GM19397 (cell line): ENCODE measurements around the gene CCIN.
"Not testable (repeated sequence)": the region's sequence is repeated elsewhere in the genome, so short reads cannot be mapped to it uniquely, and the experiment has no call there.

Experiments used
- ATAC-seq: cut with Tn5 transposase; IDR thresholded peaks from one replicate; pipeline ENCODE4 v1.9.1; 2021; ENCODE audit warnings: mild to moderate bottlenecking, moderate library complexity; ENCODE audit not compliant: unreplicated experiment

The CCIN gene

GRCh38 chr9:36158122-36158521 is 11.1 kb upstream of the CCIN start:
- ATAC-seq: no peak

GRCh38 chr9:36158917-36159316 is 10.3 kb upstream of the CCIN start:
- no peak for ATAC-seq

- not testable (repeated sequence) for ATAC-seq
These were observed 9.7 kb upstream of the CCIN start for GRCh38 chr9:36159509-36159908.

GRCh38 chr9:36160126-36160525 is 9.1 kb upstream of the CCIN start:
- not testable (repeated sequence) for ATAC-seq

GRCh38 chr9:36161187-36161586 is 8.0 kb upstream of the CCIN start:
- no peak for ATAC-seq

- no peak for ATAC-seq
These were observed 6.9 kb upstream of the CCIN start for GRCh38 chr9:36162211-36162738.

- ATAC-seq: no peak
These were observed 6.0 kb upstream of the CCIN start for GRCh38 chr9:36163049-36163785.

- no peak for ATAC-seq
These were observed 5.4 kb upstream of the CCIN start for GRCh38 chr9:36163786-36164170.

- no peak for ATAC-seq
These were observed 4.8 kb upstream of the CCIN start for GRCh38 chr9:36164372-36164771.

- no peak for ATAC-seq
These were observed 4.2 kb upstream of the CCIN start for GRCh38 chr9:36164989-36165388.

GRCh38 chr9:36165826-36166167 is 3.4 kb upstream of the CCIN start:
- ATAC-seq: no peak

- peak; percentile 89 for ATAC-seq
These were observed 2.8 kb upstream of the CCIN start for GRCh38 chr9:36166168-36166927.

- ATAC-seq: no peak
These were observed 520 bp downstream of the CCIN start for GRCh38 chr9:36169708-36170107.

- no peak for ATAC-seq
These were observed 1.3 kb downstream of the CCIN start for GRCh38 chr9:36170531-36170930.

GRCh38 chr9:36173861-36174260 is 4.7 kb downstream of the CCIN start:
- ATAC-seq: no peak

- ATAC-seq: no peak
These were observed 5.1 kb downstream of the CCIN start for GRCh38 chr9:36174271-36174670.

- no peak for ATAC-seq
These were observed 5.5 kb downstream of the CCIN start for GRCh38 chr9:36174731-36175130.

- ATAC-seq: not testable (repeated sequence)
These were observed 6.0 kb downstream of the CCIN start for GRCh38 chr9:36175209-36175608.

GRCh38 chr9:36176496-36176895 is 7.3 kb downstream of the CCIN start:
- ATAC-seq: not testable (repeated sequence)

- no peak for ATAC-seq
These were observed 8.4 kb downstream of the CCIN start for GRCh38 chr9:36177571-36177970.

GRCh38 chr9:36180243-36180642 is 11.1 kb downstream of the CCIN start:
- ATAC-seq: not testable (repeated sequence)

GRCh38 chr9:36187414-36187813 is 18.2 kb downstream of the CCIN start:
- ATAC-seq: no peak
